Neural progenitor cell (in vitro differentiated cells): ENCODE measurements around the gene TEX35. TPM values are rescaled to one million over a fixed set of nuclear protein-coding genes. Genes with fewer than 3 reads are reported as not detected.

Experiments used
- DNase-seq: peaks from one replicate; pipeline ENCODE4 v3.0.0-alpha.2; 2016; ENCODE audit warnings: low spot score
- H2AFZ ChIP-seq: fragments of 200-600 bp; sonication (generic); replicated peaks from 2 replicates; pipeline ENCODE4 v1.6.1; 2016; ENCODE audit warnings: antibody characterized with exemption
- H3F3A ChIP-seq: fragments of 200-600 bp; sonication (generic); 2 replicates; pipeline ENCODE4 v1.6.1; 2016; ENCODE audit warnings: antibody characterized with exemption, low read depth
- H3K27ac ChIP-seq: fragments of 200-600 bp; sonication (generic); 2 replicates; pipeline ENCODE4 v1.5.1; 2016; ENCODE audit warnings: mild to moderate bottlenecking
- H3K27me3 ChIP-seq: fragments of 200-600 bp; sonication (generic); 2 replicates; pipeline ENCODE4 v1.6.1; 2016; ENCODE audit warnings: mild to moderate bottlenecking, moderate library complexity
- H3K36me3 ChIP-seq: fragments of 200-600 bp; sonication (generic); 2 replicates; pipeline ENCODE4 v1.5.1; 2016
- H3K4me1 ChIP-seq: fragments of 200-600 bp; sonication (generic); 2 replicates; pipeline ENCODE4 v1.6.1; 2016; ENCODE audit warnings: mixed run types
- H3K4me2 ChIP-seq: fragments of 200-600 bp; sonication (generic); 2 replicates; pipeline ENCODE4 v1.6.1; 2016
- H3K4me3 ChIP-seq: fragments of 200-600 bp; sonication (generic); 2 replicates; pipeline ENCODE4 v1.5.1; 2016
- H3K79me2 ChIP-seq: fragments of 200-600 bp; sonication (generic); 2 replicates; pipeline ENCODE4 v1.6.1; 2016; ENCODE audit warnings: low read depth
- H3K9ac ChIP-seq: fragments of 200-600 bp; sonication (generic); 2 replicates; pipeline ENCODE4 v1.6.1; 2016
- H3K9me3 ChIP-seq: fragments of 200-600 bp; sonication (generic); 2 replicates; pipeline ENCODE4 v1.5.1; 2016; ENCODE audit warnings: low read depth
- H4K20me1 ChIP-seq: fragments of 200-600 bp; sonication (generic); 2 replicates; pipeline ENCODE4 v1.6.1; 2016; ENCODE audit warnings: low read depth
- H3K27ac Mint-ChIP-seq: 3 replicates; pipeline ENCODE4 v1.8.0; 2021; ENCODE audit warnings: mixed read lengths
- H3K27me3 Mint-ChIP-seq: 2 replicates; pipeline ENCODE4 v1.8.0; 2022; ENCODE audit warnings: low read depth, mild to moderate bottlenecking, inconsistent platforms, moderate library complexity, mixed read lengths; ENCODE audit not compliant: insufficient read depth
- H3K36me3 Mint-ChIP-seq: 3 replicates; pipeline ENCODE4 v1.8.0; 2021; ENCODE audit warnings: mixed read lengths
- H3K4me1 Mint-ChIP-seq: 3 replicates; pipeline ENCODE4 v1.8.0; 2021; ENCODE audit warnings: mixed read lengths
- H3K4me3 Mint-ChIP-seq: 3 replicates; pipeline ENCODE4 v1.8.0; 2021; ENCODE audit warnings: mild to moderate bottlenecking, moderate library complexity, mixed read lengths
- H3K9me3 Mint-ChIP-seq: 3 replicates; pipeline ENCODE4 v1.8.0; 2020; ENCODE audit warnings: mixed read lengths
- CTCF ChIP-seq: fragments of 200-600 bp; sonication (generic); IDR thresholded peaks from 2 replicates; pipeline ENCODE4 v1.5.1; 2017; ENCODE audit warnings: antibody characterized with exemption, mild to moderate bottlenecking
- EZH2 ChIP-seq: fragments of 200-600 bp; sonication (generic); IDR thresholded peaks from 2 replicates; pipeline ENCODE4 v1.6.1; 2017; ENCODE audit warnings: antibody characterized with exemption, mild to moderate bottlenecking, moderate library complexity
- EZH2phosphoT487 ChIP-seq: fragments of 200-600 bp; sonication (generic); IDR thresholded peaks from 2 replicates; pipeline ENCODE4 v1.6.1; 2017; ENCODE audit warnings: antibody characterized with exemption
- total RNA-seq: library from RNA; depleted of rRNA; stranded (reverse); fragments of >200 nt; gene quantifications from 2 replicates; pipeline ENCODE4 v1.2.3, GENCODE V29; 2015; ENCODE audit warnings: low replicate concordance

TEX35 gene
- total RNA-seq, 1 donor from 2014 or later: not detected

- Histone ChIP-seq H3K79me2 (no peaks in the 10 kb centered on the region), H3K9ac (no peak overlapping the region), H3K4me3 (no peak overlapping the region), H4K20me1 (no peaks in the 10 kb centered on the region), H3K36me3 (peaks cover 5% of the 10 kb centered on the region), H3K9me3 (no peaks in the 10 kb centered on the region), H2AFZ (no peak overlapping the region), H3F3A (no peaks in the 10 kb centered on the region), H3K4me2 (no peak overlapping the region), H3K27me3 (no peaks in the 10 kb centered on the region), H3K4me1 (peaks cover 3% of the 10 kb centered on the region), H3K27ac (no peak overlapping the region)
- TF ChIP-seq EZH2phosphoT487: no peak
- TF ChIP-seq EZH2: no peak
- no peak for TF ChIP-seq CTCF
- Mint-ChIP-seq H3K27me3 (no peaks in the 10 kb centered on the region), H3K9me3 (no peaks in the 10 kb centered on the region), H3K36me3 (peaks cover 20% of the 10 kb centered on the region), H3K4me1 (no peaks in the 10 kb centered on the region), H3K27ac (no peak overlapping the region), H3K4me3 (no peak overlapping the region)
- DNase-seq: no peak
Observed at GRCh38 chr1:178477373-178477772, 35.5 kb upstream of the TEX35 start.

GRCh38 chr1:178477841-178478240 is 35.1 kb upstream of the TEX35 start:
- Histone ChIP-seq H3K4me1 (peaks cover 6% of the 10 kb centered on the region), H3K79me2 (no peaks in the 10 kb centered on the region), H4K20me1 (no peaks in the 10 kb centered on the region), H3K4me2 (no peak overlapping the region), H3K27me3 (no peaks in the 10 kb centered on the region), H3K27ac (no peak overlapping the region), H3K9me3 (no peaks in the 10 kb centered on the region), H3K4me3 (no peak overlapping the region), H3K36me3 (peaks cover 5% of the 10 kb centered on the region), H2AFZ (no peak overlapping the region), H3F3A (no peaks in the 10 kb centered on the region), H3K9ac (no peak overlapping the region)
- H3K4me1 Mint-ChIP-seq: no peaks in the 10 kb centered on the region
- no peak overlapping the region for H3K4me3 Mint-ChIP-seq
- H3K36me3 Mint-ChIP-seq: peaks cover 22% of the 10 kb centered on the region
- no peak for DNase-seq
- no peaks in the 10 kb centered on the region for H3K9me3 Mint-ChIP-seq
- no peaks in the 10 kb centered on the region for H3K27me3 Mint-ChIP-seq
- TF ChIP-seq CTCF (no peak), EZH2phosphoT487 (no peak), EZH2 (no peak)
- no peak overlapping the region for H3K27ac Mint-ChIP-seq

- Histone ChIP-seq H2AFZ (no peak overlapping the region), H3K79me2 (no peaks in the 10 kb centered on the region), H3K4me3 (no peak overlapping the region), H3K27me3 (no peaks in the 10 kb centered on the region), H3K9ac (no peak overlapping the region), H3K4me2 (no peak overlapping the region), H3F3A (no peaks in the 10 kb centered on the region), H3K36me3 (no peaks in the 10 kb centered on the region), H4K20me1 (no peaks in the 10 kb centered on the region), H3K4me1 (peaks cover 6% of the 10 kb centered on the region), H3K27ac (no peak overlapping the region), H3K9me3 (no peaks in the 10 kb centered on the region)
- DNase-seq: no peak
- Mint-ChIP-seq H3K9me3 (no peaks in the 10 kb centered on the region), H3K36me3 (peaks cover 7% of the 10 kb centered on the region), H3K27me3 (peaks cover 4% of the 10 kb centered on the region), H3K27ac (no peak overlapping the region), H3K4me3 (no peak overlapping the region), H3K4me1 (peaks cover 3% of the 10 kb centered on the region)
- TF ChIP-seq EZH2: no peak
- TF ChIP-seq EZH2phosphoT487: no peak
- TF ChIP-seq CTCF: no peak
Observed at GRCh38 chr1:178483251-178483957, 29.5 kb upstream of the TEX35 start.
